Vagina (tissue), 2 donors: ENCODE data around the gene TOP3B. TPM values are rescaled to one million over a fixed set of nuclear protein-coding genes. Genes with fewer than 3 reads are reported as not detected.
A peak's percentile ranks its signal among the peaks of the same experiment; 100 is the strongest.

Experiments used
- DNase-seq, 2 donors: peaks; one replicate each; pipeline ENCODE4 v3.0.0-alpha.2; 2017; ENCODE audit errors: extremely low spot score in 2 of 2
- H3K27ac ChIP-seq: fragments of 200-600 bp; sonication (generic); one replicate; pipeline ENCODE4 v1.5.1; 2019
- H3K27me3 ChIP-seq: fragments of 200-600 bp; sonication (generic); one replicate; pipeline ENCODE4 v1.5.1; 2019
- H3K36me3 ChIP-seq, 2 donors: fragments of 200-600 bp; sonication (generic); one replicate each; pipeline ENCODE4 v1.5.1; 2017 to 2019
- H3K4me1 ChIP-seq: fragments of 200-600 bp; sonication (generic); one replicate; pipeline ENCODE4 v1.5.1; 2019
- H3K4me3 ChIP-seq, 2 donors: fragments of 200-600 bp; sonication (generic); 1 replicate in 1 of 2; 2 replicates in 1 of 2; pipeline ENCODE4 v1.5.1; 2016 to 2019
- H3K9me3 ChIP-seq: fragments of 200-600 bp; sonication (generic); one replicate; pipeline ENCODE4 v1.5.1; 2019
- POLR2A ChIP-seq, 2 donors: fragments of 450-650 bp; IDR thresholded peaks; one replicate each; pipeline ENCODE4 v1.6.1; 2017; ENCODE audit warnings: antibody characterized with exemption in 2 of 2, mild to moderate bottlenecking in 2 of 2, moderate library complexity in 2 of 2
- POLR2AphosphoS5 ChIP-seq, 2 donors: sonication (generic); formaldehyde crosslinking; IDR thresholded peaks; one replicate each; pipeline ENCODE4 v1.9.0; 2017; ENCODE audit warnings: antibody characterized with exemption in 2 of 2, mild to moderate bottlenecking in 2 of 2, low read depth in 1 of 2; ENCODE audit not compliant: insufficient read depth in 1 of 2
- intact Hi-C: fragments of 100-400 bp; cut with DNase I; formaldehyde crosslinking; loops from one replicate; pipeline ENCODE4 v1.15.1; 2023
- total RNA-seq: library from RNA; depleted of rRNA; stranded (reverse); fragments of >200 nt; gene quantifications from one replicate; pipeline ENCODE4 v1.2.3, GENCODE V29; 2016
- TF ChIP-seq, protein P1 (sequence below), 3 experiments: fragments of 450-650 bp in 2 of 3; fragments of 200-600 bp in 1 of 3; sonication (generic) in 1 of 3; IDR thresholded peaks; one replicate each; pipeline ENCODE4 v1.5.1; 2017 to 2019; ENCODE audit warnings: antibody characterized with exemption in 3 of 3, mild to moderate bottlenecking in 2 of 3, moderate library complexity in 2 of 3

TOP3B gene
- total RNA-seq, 1 donor from 2014 or later, result 42.7 TPM

DNA sequence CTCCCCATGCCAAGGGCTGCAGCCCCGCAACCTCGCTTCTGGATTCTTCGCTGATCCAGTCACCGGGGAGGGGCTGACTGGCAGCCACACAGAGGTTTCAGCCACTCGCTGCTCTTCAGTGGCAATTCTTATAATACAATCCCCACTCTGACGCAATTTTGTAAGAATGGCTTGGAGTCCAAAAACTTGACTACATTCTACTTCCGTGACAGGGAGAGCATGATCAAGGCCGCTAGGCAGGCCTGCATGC, 44.8 kb downstream of the TOP3B start:
- Histone ChIP-seq H3K4me1 (peaks cover 70% of the 10 kb centered on the region), H3K27me3 (no peaks in the 10 kb centered on the region), H3K4me3 (peak overlapping the region; percentile 50 to 66), H3K9me3 (no peaks in the 10 kb centered on the region), H3K36me3 (peaks cover 0 to 8% of the 10 kb centered on the region in 2 donors), H3K27ac (peak overlapping the region; percentile 88)
- intact Hi-C loops, result loop anchor here (2.0 to 5.0 kb wide), 2 partner anchors 15 to 225 kb away; partner anchors contain the start of gene PPM1F
- TF ChIP-seq, protein P1, sequence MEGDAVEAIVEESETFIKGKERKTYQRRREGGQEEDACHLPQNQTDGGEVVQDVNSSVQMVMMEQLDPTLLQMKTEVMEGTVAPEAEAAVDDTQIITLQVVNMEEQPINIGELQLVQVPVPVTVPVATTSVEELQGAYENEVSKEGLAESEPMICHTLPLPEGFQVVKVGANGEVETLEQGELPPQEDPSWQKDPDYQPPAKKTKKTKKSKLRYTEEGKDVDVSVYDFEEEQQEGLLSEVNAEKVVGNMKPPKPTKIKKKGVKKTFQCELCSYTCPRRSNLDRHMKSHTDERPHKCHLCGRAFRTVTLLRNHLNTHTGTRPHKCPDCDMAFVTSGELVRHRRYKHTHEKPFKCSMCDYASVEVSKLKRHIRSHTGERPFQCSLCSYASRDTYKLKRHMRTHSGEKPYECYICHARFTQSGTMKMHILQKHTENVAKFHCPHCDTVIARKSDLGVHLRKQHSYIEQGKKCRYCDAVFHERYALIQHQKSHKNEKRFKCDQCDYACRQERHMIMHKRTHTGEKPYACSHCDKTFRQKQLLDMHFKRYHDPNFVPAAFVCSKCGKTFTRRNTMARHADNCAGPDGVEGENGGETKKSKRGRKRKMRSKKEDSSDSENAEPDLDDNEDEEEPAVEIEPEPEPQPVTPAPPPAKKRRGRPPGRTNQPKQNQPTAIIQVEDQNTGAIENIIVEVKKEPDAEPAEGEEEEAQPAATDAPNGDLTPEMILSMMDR (IDR thresholded peaks at IDR 0.05), result no peak
- TF ChIP-seq POLR2A (IDR thresholded peaks at IDR 0.05) (no peak), POLR2AphosphoS5 (IDR thresholded peaks at IDR 0.05; ENCODE audit: insufficient read depth in 1 of 2, low read depth in 1 of 2) (no peak)
- DNase-seq, result no peak

DNA sequence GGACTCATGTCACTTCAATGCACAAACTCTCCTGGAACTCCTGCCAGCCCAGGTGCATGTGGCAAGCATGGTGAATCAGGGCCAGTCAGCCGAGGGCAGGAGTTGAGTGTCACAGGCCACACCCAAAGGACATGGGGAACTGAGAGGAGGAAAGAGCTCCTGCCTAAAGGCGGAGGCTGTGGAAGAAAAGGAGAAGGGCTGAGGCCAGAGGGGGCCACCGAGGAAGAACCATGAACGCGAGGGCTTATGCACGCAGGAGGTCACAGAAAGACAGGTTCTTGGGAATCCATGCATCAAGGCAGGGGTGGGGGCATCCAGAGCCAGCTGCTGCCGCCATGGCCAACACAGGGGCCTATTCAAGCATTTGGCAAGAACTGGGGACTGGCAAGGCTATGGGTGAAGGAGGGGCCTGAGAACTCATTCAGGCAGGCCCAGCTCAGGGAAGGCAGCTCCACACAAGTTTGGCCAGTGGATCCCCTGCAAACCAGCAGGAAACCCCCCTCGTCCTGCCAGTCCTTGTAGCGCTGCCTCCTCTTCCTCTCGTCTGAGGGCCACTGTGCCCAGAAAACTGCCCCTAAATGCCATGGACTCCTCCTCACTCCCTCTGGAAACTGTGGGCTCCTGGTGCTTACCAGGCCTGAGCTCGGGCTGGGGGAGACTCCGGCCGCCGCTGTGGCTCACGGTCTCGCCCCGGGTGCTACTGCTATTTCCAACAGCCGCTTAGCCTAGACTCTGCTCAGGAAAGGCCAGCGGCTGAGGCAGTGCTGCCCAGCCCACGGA, 45.4 kb downstream of the TOP3B start:
- Histone ChIP-seq H3K9me3 (no peaks in the 10 kb centered on the region), H3K27me3 (no peaks in the 10 kb centered on the region), H3K27ac (peak overlapping the region; percentile 88), H3K4me3 (peak overlapping the region; percentile 50 to 66), H3K36me3 (peaks cover 0 to 13% of the 10 kb centered on the region in 2 donors), H3K4me1 (peaks cover 65% of the 10 kb centered on the region)
- intact Hi-C loops, result loop anchor here (5.0 kb wide), 1 partner anchor 225 kb away; no protein-coding TSS in a partner anchor
- TF ChIP-seq POLR2A (IDR thresholded peaks at IDR 0.05) (no peak), POLR2AphosphoS5 (IDR thresholded peaks at IDR 0.05; ENCODE audit: insufficient read depth in 1 of 2, low read depth in 1 of 2) (no peak)
- TF ChIP-seq, protein P1 (IDR thresholded peaks at IDR 0.05), result no peak
- no peak for DNase-seq

DNA sequence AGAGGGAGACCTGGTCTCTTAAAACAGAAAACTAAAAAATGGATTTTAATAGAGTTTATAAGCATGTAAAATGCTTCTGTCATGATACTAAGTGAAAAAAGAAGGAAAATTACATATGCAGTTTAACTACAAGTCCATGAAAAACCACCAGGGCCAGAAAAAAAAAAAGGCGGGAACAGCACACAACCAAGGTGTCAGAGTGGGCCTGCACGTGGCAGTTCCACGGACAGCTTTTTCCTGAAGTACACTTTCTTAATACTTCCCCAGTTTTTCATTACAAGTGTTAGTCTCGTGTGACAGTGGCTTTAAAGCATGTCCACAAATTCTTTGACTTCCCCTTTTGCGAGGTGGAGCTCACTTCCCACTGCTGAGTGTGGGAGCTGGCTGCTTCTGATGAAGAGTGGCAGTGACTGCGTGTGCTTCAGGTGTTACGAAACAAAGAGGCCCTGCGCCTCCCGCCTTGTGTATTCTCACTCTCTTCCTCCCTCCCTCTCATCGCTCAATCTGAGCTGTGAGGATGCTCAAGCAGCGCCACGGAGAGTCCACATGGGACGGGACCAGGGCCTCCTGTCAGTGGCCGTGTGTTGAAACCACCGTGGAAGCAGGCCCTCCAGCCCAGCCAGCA, 46.3 kb downstream of the TOP3B start:
- H3K27ac ChIP-seq, result peak overlapping the region; percentile 88
- TF ChIP-seq, protein P1 (IDR thresholded peaks at IDR 0.05), result no peak
- TF ChIP-seq POLR2A (IDR thresholded peaks at IDR 0.05) (no peak), POLR2AphosphoS5 (IDR thresholded peaks at IDR 0.05; ENCODE audit: insufficient read depth in 1 of 2, low read depth in 1 of 2) (no peak)
- H3K4me1 ChIP-seq, result peaks cover 55% of the 10 kb centered on the region
- no peak overlapping the region for H3K4me3 ChIP-seq
- H3K9me3 ChIP-seq, result no peaks in the 10 kb centered on the region
- no peaks in the 10 kb centered on the region for H3K27me3 ChIP-seq
- intact Hi-C loops, result loop anchor here (5.0 kb wide), 1 partner anchor 224 kb away; no protein-coding TSS in a partner anchor
- DNase-seq, result no peak
- peaks cover 0 to 23% of the 10 kb centered on the region in 2 donors for H3K36me3 ChIP-seq

DNA sequence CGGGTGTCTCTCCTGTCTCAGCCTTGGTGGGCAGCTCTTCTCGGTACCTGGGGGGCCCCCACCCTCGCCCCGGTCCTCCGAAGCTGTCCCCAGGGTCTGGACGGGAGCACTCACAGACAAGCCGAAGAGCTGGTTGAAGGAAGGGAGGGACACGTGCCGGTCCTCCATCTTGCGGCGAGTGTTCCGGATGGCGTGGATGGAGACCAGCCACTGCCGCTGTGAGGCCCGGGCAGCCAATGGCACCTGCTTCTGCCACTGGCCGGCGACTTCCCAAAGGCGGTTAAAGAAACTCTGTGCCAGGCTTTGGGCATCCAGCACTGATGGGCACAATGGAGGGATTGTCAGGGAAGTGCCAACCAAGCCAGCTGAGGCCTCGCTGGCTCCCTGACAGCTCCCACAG, 48.7 kb downstream of the TOP3B start:
- H3K4me1 ChIP-seq, result peaks cover 31% of the 10 kb centered on the region
- peaks cover 0 to 46% of the 10 kb centered on the region in 2 donors for H3K36me3 ChIP-seq
- intact Hi-C loops, result no loop called here
- H3K4me3 ChIP-seq, result no peak overlapping the region
- no peaks in the 10 kb centered on the region for H3K27me3 ChIP-seq
- no peak overlapping the region for H3K27ac ChIP-seq
- no peaks in the 10 kb centered on the region for H3K9me3 ChIP-seq
- DNase-seq, result no peak
- TF ChIP-seq, protein P1 (IDR thresholded peaks at IDR 0.05), result no peak
- TF ChIP-seq POLR2A (IDR thresholded peaks at IDR 0.05) (no peak), POLR2AphosphoS5 (IDR thresholded peaks at IDR 0.05; ENCODE audit: insufficient read depth in 1 of 2, low read depth in 1 of 2) (no peak)

DNA sequence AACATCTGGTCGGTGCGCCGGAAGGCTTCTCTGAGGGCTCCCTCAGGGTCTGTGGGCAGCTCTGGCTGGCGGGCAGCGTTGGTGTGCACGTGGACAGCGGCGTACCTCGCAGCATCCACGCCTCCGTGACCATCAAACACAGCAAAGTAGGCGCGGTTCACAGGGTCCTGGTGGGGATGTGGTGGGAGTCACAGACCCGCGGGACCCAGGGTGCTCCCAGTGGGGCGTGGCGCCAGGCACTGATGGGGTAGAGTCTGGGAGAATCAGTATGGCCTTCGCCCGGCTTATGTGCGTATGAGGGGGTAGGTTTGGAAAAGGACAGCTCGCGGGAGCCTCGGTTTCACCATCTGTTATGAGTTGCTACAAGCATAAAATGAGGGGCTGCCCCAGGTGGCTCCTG, 49.2 kb downstream of the TOP3B start:
- H3K4me3 ChIP-seq, result no peak overlapping the region
- DNase-seq, result no peak
- H3K27ac ChIP-seq, result no peak overlapping the region
- peaks cover 26% of the 10 kb centered on the region for H3K4me1 ChIP-seq
- no peaks in the 10 kb centered on the region for H3K27me3 ChIP-seq
- TF ChIP-seq, protein P1 (IDR thresholded peaks at IDR 0.05), result no peak
- TF ChIP-seq POLR2A (IDR thresholded peaks at IDR 0.05) (no peak), POLR2AphosphoS5 (IDR thresholded peaks at IDR 0.05; ENCODE audit: insufficient read depth in 1 of 2, low read depth in 1 of 2) (no peak)
- peaks cover 0 to 51% of the 10 kb centered on the region in 2 donors for H3K36me3 ChIP-seq
- intact Hi-C loops, result no loop called here
- no peaks in the 10 kb centered on the region for H3K9me3 ChIP-seq
